ENCODE results near the gene CAMK2D.

CAMK2D gene

GRCh38 chr4:113607147-113607720 is 154.3 kb downstream of the CAMK2D start:
- Histone ChIP-seq H3K27me3 (no peaks in the 10 kb centered on the region), H3K4me3 (no peak overlapping the region), H3K27ac (no peak overlapping the region), H3K9me3 (no peaks in the 10 kb centered on the region), H3K36me3 (peaks cover 0 to 9% (median 0%) of the 10 kb centered on the region in 3 donors), H3K4me1 (peaks cover 0 to 16% (median under 1%) of the 10 kb centered on the region in 4 donors)
- no peak for DNase-seq
- intact Hi-C loops (cut with DNase I; ENCODE audit: low total_unique reads): no loop called here
- no peak for TF ChIP-seq CTCF (IDR thresholded peaks at IDR 0.05)

GRCh38 chr4:113604955-113605354 is 156.6 kb downstream of the CAMK2D start:
- no peak overlapping the region for H3K27ac ChIP-seq
- no peak for TF ChIP-seq CTCF (IDR thresholded peaks at IDR 0.05)
- H3K4me1 ChIP-seq: peaks cover 0 to 15% (median 0%) of the 10 kb centered on the region in 4 donors
- peaks cover 0 to 9% (median 0%) of the 10 kb centered on the region in 3 donors for H3K36me3 ChIP-seq
- H3K4me3 ChIP-seq: no peak overlapping the region
- H3K9me3 ChIP-seq: no peaks in the 10 kb centered on the region
- DNase-seq: no peak
- H3K27me3 ChIP-seq: no peaks in the 10 kb centered on the region
- intact Hi-C loops (cut with DNase I; ENCODE audit: low total_unique reads): no loop called here

- H3K4me1 ChIP-seq: peaks cover 0 to 15% (median 0%) of the 10 kb centered on the region in 4 donors
- no peak overlapping the region for H3K27ac ChIP-seq
- no peak for DNase-seq
- TF ChIP-seq CTCF (IDR thresholded peaks at IDR 0.05): no peak
- H3K9me3 ChIP-seq: no peaks in the 10 kb centered on the region
- intact Hi-C loops (cut with DNase I; ENCODE audit: low total_unique reads): no loop called here
- peaks cover 0 to 9% (median 0%) of the 10 kb centered on the region in 3 donors for H3K36me3 ChIP-seq
- H3K4me3 ChIP-seq: no peak overlapping the region
- H3K27me3 ChIP-seq: no peaks in the 10 kb centered on the region
These were observed 157.6 kb downstream of the CAMK2D start for GRCh38 chr4:113603911-113604310.

- DNase-seq: no peak
- peaks cover 0 to 15% (median 0%) of the 10 kb centered on the region in 4 donors for H3K4me1 ChIP-seq
- peaks cover 0 to 7% (median 0%) of the 10 kb centered on the region in 3 donors for H3K36me3 ChIP-seq
- intact Hi-C loops (cut with DNase I; ENCODE audit: low total_unique reads): no loop called here
- no peaks in the 10 kb centered on the region for H3K9me3 ChIP-seq
- TF ChIP-seq CTCF (IDR thresholded peaks at IDR 0.05): no peak
- no peaks in the 10 kb centered on the region for H3K27me3 ChIP-seq
- H3K4me3 ChIP-seq: no peak overlapping the region
- no peak overlapping the region for H3K27ac ChIP-seq
These were observed 158.8 kb downstream of the CAMK2D start for GRCh38 chr4:113602646-113603228.

- Histone ChIP-seq H3K4me3 (no peak overlapping the region), H3K27ac (no peak overlapping the region), H3K9me3 (no peaks in the 10 kb centered on the region), H3K4me1 (peaks cover 0 to 15% (median 0%) of the 10 kb centered on the region in 4 donors), H3K27me3 (no peaks in the 10 kb centered on the region), H3K36me3 (no peaks in the 10 kb centered on the region)
- intact Hi-C loops (cut with DNase I; ENCODE audit: low total_unique reads): no loop called here
- DNase-seq: no peak
- TF ChIP-seq CTCF (IDR thresholded peaks at IDR 0.05): no peak
These were observed 159.9 kb downstream of the CAMK2D start for GRCh38 chr4:113601636-113602035.
